Inflammatory macrophage (primary cell): ENCODE results near the gene MFSD6L.

Experiments used
- DNase-seq, 2 donors: peaks; one replicate each; pipeline ENCODE4 v3.0.0-alpha.2; 2020 to 2022

Gene MFSD6L

DNA sequence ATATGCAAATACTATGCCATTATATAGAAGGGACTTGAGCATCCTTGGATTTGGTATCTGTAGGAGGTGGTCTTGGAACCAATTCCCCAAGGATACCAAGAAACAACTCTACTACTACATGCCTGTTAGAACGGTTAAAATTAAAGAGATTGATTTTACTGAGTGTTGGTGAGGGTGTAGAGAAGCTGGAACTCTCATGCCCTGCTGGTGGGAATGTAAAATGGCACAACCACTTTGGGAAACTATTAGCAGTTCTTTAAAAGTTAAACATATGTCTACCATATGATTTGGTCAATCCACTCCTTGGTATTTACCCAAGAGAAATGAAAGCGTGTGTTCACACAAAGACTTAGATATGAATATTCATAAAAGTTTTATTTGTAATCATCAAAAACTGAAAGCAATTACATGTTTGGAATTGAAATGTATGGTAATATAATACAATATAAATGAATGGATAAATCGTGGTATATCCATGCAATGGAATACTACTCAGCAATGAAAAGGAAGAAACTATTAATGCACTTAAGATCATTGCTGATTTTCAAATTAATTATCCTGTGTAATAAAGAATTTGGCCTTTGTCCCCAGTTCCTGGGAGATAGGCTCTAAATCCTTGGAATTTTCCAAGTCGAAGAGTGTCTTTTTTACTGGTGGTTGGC lies 7.8 kb downstream of the MFSD6L start:
- no peak for DNase-seq

DNA sequence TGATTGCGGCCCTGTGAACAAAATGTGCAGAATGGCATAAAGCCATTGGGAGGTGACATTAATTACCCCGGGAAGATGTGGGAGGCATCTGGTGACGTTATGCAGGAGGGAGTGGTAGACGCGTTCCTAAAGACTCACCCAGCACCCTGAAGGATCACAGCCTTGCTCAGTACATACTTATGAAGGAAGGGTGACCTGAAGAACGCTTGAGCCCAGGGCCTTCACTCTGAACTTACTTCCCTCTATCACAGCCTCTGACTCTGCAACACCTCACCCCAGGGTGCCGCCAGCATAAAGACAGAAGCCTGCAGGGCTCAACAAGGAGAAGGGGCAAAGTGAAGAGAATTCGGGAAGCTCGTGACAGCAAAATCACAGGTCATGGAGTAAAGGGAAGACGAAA lies 9.4 kb downstream of the MFSD6L start:
- DNase-seq: no peak

DNA sequence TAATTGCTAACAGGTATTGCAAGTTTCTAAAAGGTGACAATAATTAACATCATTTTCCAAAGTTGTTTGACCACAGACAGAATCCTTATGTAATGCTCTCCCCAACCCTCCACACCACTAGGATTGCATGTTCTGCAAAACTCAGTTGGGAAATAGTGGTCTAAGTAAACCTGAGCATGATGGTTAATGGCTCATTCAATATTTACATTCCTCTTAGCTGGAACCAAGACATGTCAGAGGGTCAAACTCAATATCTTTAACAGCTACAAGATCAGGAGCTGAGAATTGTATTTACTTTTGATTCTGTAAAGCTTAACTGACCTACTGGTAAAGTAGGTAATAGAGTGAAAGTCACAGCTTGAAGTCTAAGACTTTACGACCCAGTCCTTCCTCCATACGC lies 10.2 kb downstream of the MFSD6L start:
- DNase-seq: no peak

DNA sequence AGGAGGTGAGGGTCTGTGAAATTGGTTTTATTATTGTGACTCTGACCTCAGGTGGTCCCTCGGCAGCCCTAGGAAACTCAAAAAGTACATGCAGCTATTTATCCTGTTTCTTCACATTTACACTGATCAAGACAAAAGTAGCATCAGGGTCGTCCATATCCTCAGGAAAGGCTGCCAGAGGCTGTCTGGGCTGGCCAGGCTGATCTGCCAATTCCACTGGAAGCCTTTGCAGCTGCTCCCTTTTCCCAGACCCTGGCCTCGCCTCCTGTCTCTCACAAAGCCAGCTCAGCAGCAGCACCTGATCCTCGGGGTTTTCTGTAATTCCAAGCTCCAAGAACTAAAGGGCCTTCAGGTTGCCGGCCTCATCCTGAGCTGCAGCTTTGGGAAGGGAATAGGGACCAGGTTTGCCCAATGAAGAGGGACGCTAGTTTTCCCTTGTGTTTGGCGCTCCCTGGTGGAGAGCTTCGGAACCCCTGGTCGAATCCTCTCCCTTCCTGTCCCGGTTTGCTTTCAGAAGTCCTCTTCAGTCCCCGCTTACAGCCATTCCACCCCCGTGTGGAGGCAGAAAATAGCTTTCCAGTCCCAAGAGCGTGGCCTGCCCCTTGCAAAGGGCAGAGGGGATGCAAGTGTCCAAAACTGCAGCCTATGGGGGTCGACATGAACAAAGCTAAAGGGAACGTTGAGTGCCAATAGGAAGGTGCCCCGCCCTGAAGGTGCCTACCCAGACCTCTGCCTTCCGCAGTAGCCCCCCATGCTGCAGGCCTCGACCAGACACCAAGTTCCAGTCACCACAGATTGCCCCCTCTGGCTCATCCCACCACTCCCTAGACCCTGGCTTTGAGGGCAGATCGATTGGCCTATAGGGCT lies 13.4 kb downstream of the MFSD6L start:
- peak; percentile 72 to 74 for DNase-seq

DNA sequence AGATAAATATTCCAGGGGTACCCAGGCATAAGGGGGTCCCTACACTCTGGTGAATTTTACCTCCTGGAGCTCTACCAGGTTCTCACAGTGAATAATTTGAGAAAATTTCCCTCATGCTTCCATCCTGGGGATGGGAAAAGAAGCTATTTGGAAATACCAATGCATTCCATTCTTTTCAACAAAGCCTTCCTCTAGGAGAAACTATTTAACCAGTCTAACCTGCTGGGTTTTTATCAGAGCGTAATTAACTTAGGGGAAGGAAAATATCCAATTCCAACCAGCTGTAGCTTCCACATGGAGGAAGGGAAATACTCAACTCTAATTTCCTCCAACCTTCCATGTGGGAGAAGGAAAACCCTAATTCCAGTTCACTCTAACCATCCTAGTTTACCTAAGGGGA lies 17.0 kb downstream of the MFSD6L start:
- no peak for DNase-seq

DNA sequence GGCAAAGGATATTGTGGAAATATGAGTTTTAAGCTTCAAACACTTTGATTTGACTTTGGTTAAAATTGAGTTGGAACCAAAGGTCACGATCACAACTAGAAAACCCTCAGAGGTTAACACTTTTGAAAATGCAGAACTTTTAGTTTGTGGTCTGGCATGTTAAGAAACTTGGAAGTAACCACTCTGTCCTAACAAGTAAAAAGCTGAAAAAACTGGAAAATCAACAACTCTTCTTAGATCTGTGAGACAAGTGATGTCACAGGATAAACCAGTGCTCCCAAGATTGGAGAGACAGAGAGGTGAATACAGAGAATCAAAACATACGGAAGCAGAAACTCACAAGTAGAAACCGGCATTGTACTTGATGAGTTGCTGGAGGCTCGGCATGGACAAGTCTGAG lies 17.4 kb downstream of the MFSD6L start:
- peak; percentile 28 to 52 for DNase-seq

DNA sequence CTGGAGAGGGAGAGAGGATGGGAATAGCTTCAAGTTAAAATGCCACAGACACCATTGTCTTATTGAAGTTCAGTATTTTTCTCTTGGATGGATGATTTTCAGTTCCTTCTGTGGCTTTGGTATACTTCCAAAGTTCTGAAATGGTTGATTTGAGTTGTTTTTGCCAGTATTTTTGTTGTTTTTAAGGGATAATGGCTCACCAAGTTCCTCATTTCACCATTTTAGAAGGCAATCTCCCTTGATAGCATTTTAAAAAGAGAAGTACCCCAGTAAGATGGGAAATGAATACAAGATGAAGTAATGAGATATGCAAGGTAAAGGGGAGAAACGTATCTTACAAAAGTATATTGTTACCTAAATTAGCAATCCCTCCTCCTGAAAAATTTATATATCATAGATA lies 22.3 kb downstream of the MFSD6L start:
- DNase-seq: peak in 1 of 2 donors; percentile 7

DNA sequence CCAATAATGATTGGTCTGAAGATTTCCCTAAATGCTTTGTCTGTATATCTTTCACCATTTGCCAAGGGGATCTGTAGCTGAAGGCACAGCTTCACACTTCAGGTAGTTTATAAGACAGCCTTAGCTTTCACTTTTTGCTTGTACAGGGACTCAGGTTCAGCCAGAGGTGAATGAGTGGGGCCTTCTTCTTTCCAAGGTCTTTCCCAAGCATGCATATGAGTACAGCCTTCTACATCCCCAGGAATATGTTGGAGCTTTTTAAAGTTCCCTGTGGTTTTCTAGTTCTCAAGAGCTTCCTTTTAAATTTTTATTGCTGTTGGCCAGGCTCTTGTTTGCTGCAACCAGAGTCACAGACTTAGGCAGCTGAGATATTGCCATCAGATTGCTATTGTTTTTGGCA lies 22.9 kb downstream of the MFSD6L start:
- no peak for DNase-seq

DNA sequence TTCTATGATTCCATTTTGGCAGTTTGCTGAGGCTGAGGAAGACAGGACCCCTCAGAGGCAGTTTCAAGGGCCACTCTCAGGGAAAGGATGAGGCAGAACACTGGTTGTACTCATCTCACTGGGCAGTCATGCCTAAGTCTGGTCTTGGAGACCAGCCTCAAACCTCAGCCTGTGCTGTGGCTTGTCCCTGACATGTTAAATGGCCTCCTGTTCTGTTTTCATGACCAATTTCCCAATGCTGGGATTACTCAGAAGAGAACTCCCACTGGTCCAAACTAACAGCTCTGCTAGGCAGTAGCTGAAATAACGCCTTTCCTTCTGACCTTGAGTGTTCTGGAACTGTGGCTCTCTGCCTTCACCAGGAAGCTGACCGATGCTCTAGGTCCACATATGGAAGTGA lies 32.4 kb downstream of the MFSD6L start:
- DNase-seq: peak; percentile 8 to 45

DNA sequence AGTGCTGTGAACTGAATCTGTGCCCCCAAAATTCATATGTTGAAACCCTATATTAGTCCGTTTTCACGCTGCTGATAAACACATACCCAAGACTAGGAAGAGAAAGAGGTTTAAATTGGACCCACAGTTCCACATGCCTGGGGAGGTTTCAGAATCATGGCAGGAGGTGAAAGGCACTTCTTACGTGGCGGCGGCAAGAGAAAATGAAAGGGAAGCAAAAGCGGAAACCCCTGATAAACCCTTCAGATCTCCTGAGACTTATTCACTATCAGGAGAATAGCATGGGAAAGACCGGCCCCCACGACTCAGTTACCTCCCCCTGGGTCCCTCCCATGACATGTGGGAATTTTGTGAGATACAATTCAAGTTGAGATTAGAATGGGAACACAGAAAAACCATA lies 37.2 kb downstream of the MFSD6L start:
- no peak for DNase-seq

DNA sequence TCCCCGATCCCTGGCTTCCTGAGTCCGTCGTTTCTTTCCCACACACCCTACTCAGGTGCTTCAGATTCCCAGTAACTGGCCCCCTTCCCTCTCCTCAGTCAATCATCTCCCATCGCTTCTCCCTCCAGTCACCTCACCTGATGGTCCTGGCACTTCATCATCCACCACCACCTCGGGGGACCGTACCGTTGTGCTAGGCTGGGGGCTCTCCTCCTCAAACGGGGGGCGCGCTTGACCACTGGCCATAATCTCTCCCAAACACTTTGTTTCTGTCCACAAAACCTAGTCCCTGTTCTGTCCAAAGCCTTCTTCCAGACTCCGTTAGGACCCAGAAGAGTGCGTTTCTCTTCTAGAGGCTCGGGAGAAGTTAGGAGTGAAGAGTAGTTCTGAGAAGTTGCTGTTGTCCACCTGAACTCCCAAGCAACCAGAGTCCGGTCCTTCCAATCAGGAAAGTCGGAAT lies 41.0 kb downstream of the MFSD6L start, which contains the start of gene SPDYE4:
TSS of gene SPDYE4 (minus strand) at position 410 of the 460 bp plus-strand sequence. CDS start at position 246, 164 bp downstream.
- DNase-seq: no peak

DNA sequence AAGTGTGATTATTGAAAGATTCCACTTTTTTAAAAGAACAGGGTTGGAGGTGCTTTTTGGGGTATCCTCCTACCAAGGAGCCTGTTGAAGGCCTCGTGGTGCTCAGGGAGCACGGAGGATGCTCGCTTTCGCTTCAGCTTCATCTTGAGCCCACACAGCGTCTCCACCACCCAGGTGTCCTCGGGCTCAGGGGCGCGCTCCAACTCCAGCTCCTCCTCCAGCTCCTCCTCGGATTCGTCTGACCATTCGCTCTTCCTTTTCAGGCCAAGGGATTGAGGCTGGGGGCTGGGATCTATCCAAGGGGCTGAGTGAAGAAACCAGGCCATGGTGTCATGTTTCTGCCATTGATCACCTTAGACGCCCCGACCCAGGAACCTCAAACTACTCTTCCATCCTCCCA lies 42.0 kb downstream of the MFSD6L start:
- DNase-seq: no peak

DNA sequence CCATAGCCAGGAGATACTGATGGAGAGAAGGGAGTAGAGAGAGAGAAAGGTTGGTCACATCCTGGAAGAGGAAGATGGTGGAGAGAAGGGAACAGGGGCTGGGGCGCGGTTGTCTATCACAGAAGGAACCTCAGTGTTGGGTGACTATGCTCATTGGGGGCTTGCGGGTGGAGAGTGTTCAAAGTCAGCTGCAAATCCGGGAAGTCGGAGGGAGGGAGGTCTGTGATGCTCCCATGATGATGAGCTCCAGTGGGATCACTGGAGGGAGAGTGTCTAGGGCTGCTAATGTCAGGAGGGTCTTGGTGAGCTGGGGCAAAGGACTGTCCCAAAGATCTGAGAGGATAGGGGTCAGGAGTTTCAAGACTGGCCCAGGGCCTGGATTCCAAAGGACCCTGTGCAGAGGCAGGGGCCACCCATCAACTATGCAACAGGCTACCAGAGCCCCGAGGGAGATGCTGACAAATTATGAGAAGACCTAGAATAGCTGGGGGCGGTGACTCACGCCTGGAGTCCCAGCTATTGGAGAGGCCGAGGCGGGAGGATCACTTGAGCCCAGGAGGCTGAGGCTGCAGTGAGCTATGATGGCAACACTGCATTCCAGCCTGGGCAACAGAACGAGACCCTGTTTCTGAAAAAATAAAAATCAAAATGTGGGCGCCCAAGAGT lies 43.4 kb downstream of the MFSD6L start:
- DNase-seq: no peak

DNA sequence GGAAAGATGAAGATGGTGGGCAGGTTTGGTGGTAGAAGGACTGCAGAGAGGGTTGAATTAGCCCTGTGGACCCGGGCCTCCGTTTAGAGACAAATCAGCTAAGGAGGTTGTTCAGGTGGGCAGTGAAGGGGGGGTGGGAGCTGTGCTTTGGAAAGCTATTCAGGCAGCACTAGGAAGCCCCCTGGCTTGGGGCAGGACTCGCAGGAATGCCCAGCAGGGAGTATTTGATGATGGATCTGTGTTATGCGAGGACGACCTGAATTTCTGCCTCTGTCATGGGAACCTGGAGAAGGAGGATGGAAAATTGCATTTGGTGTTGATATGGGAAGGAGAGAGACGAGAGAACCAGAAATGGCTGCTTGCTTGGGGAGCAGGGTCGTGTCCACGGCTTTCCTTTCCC lies 44.3 kb downstream of the MFSD6L start:
- no peak for DNase-seq

DNA sequence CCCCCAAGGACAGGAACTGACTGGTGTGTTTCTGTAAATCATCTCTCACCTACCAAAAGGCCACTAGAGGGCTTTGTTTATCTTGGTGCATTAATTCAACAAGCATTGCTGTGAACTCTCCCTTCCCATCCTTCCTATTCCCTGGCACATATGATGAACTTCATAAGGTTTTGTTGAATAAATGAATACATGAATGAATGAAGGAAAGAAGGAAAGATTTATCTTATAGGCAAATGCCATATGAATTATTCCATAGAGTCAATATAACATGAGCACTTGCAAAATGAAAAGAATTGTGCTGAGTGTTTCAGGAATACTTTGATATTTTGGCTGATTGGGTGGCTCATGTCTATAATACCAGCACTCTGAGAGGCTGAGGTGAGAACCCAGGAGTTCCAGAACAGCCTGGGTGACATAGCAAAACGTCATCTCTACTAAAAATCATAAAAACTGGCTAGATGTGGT lies 45.2 kb downstream of the MFSD6L start:
- DNase-seq: peak; percentile 27 to 28

DNA sequence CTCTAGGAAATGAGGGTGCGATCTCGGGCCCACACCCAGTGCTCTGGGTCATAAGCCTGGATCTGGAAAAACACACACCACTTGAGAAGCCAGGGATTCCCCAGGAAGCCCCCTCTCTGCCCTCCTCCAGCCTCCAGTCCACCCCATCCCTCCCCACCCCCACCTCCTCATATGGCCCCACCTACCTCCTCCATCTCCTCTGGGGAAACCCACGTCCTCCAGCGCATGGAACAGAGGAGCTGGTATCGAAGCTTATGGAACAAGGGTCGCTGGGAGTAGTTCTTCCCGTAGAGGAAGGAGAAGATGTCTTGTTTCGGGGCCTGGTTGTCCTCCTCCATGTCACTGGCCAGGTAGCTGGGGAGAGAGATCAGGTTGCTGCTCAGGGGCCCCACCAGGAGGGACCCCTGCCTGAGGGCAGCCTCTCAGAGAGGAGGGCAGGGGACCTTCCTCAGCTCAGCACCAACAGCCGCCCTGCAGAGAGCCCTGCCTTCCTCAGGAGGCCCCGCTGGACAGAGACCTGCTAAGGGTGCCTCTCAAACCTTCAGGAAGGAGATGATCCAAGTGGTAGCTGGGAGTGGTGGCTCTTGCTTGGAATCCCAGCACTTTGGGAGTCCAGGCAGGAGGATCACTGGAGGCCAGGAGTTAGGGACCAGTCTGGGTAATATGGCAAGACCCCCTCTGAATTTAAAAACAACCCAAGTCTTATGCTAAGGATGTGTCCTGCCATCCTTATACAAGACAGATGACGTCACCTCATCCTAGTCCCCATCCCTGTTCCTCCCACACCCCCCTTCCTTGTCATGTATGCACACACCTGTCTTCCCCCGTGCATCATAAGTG lies 45.8 kb downstream of the MFSD6L start:
- no peak for DNase-seq

DNA sequence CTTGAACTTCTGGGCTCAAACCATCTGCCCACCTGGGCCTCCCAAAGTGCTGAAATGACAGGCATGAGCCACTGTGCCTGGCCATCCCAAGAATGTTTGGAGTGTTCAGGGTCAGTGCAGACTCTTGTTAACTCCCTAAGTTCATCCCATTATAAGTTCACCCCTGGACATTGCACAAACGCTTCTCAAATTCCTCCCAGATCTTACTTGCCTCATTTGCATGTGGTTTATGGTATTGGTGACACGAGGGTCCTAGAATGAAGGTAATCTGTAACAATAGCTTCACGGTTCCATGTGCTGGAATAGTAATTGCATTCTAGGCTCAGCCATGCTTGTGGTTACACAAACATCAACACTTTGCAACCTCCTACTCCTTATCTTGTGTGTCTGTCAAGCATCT lies 49.5 kb downstream of the MFSD6L start:
- DNase-seq: no peak

DNA sequence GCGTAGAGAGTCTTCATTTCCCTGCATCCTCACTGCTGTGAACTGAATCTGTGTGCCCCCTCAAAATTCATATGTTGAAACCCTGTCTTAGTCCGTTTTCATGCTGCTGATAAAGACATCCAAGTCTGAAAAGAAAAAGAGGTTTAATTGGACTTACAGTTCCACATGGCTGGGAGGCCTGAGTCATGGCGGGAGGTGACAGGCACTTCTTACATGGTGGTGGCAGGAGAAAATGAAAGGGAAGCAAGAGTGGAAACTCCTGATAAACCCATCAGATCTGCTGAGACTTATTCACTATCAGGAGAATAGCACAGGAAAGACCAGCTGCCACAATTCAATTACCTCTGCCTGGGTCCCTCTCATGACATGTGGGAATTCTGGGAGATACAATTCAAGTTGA lies 51.4 kb downstream of the MFSD6L start:
- DNase-seq: no peak
